Adrenal gland (tissue), 5 donors: Measurements from ENCODE around the gene HNRNPM.

Experiments
- CTCF ChIP-seq, 6 experiments: fragments of 450-650 bp in 4 of 6; fragments of 200-600 bp in 2 of 6; sonication (generic) in 1 of 6; IDR thresholded peaks; 1 replicate in 5 of 6; 2 replicates in 1 of 6; pipeline versions ENCODE4 v1.5.1 to v1.8.0; 2016 to 2021; ENCODE audit warnings: antibody characterized with exemption in 6 of 6, mild to moderate bottlenecking in 2 of 6, moderate library complexity in 1 of 6
- POLR2A ChIP-seq, 2 donors: fragments of 450-650 bp; IDR thresholded peaks; one replicate each; pipeline ENCODE4 v1.6.1; 2017; ENCODE audit warnings: antibody characterized with exemption in 2 of 2, mild to moderate bottlenecking in 2 of 2, moderate library complexity in 1 of 2
- donor health status: DM: no; HTN: no; CAD: no.

- no peak for TF ChIP-seq CTCF (IDR thresholded peaks at IDR 0.05)
- TF ChIP-seq POLR2A (IDR thresholded peaks at IDR 0.05): no peak
Observed at GRCh38 chr19:8504171-8504570, 59.4 kb downstream of the HNRNPM start.
